ENCODE measurements around the gene TEAD1.

The TEAD1 gene

GRCh38 chr11:12695221-12695794, 21.1 kb downstream of the TEAD1 start:
- no peak for TF ChIP-seq TAF1 (IDR thresholded peaks at IDR 0.05; ENCODE audit: borderline replicate concordance, insufficient read depth, low read length)
- TF ChIP-seq SIN3A (IDR thresholded peaks at IDR 0.05; ENCODE audit: borderline replicate concordance, insufficient read depth, low read length) = no peak
- TF ChIP-seq REST (IDR thresholded peaks at IDR 0.05; ENCODE audit: insufficient read depth in 1 of 2, low read depth in 2 of 2, low read length in 2 of 2) = no peak
- TF ChIP-seq FOXP2 (optimal IDR thresholded peaks at IDR 0.05; ENCODE audit: borderline replicate concordance, extremely low read depth, extremely low read length, insufficient read depth) = no peak
- no peak for TF ChIP-seq POLR2AphosphoS5 (IDR thresholded peaks at IDR 0.05; ENCODE audit: low read depth, low read length)

- TF ChIP-seq SIN3A (IDR thresholded peaks at IDR 0.05; ENCODE audit: borderline replicate concordance, insufficient read depth, low read length) (no peak), FOXP2 (optimal IDR thresholded peaks at IDR 0.05; ENCODE audit: borderline replicate concordance, extremely low read depth, extremely low read length, insufficient read depth) (no peak), TAF1 (IDR thresholded peaks at IDR 0.05; ENCODE audit: borderline replicate concordance, insufficient read depth, low read length) (no peak), POLR2AphosphoS5 (IDR thresholded peaks at IDR 0.05; ENCODE audit: low read depth, low read length) (no peak), REST (IDR thresholded peaks at IDR 0.05; ENCODE audit: insufficient read depth in 1 of 2, low read depth in 2 of 2, low read length in 2 of 2) (no peak)
Observed at GRCh38 chr11:12695873-12696272, 21.7 kb downstream of the TEAD1 start.

GRCh38 chr11:12696911-12697581, 22.8 kb downstream of the TEAD1 start:
- TF ChIP-seq FOXP2 (optimal IDR thresholded peaks at IDR 0.05; ENCODE audit: borderline replicate concordance, extremely low read depth, extremely low read length, insufficient read depth) = no peak
- no peak for TF ChIP-seq TAF1 (IDR thresholded peaks at IDR 0.05; ENCODE audit: borderline replicate concordance, insufficient read depth, low read length)
- TF ChIP-seq REST (IDR thresholded peaks at IDR 0.05; ENCODE audit: insufficient read depth in 1 of 2, low read depth in 2 of 2, low read length in 2 of 2) = no peak

- no peak for TF ChIP-seq FOXP2 (optimal IDR thresholded peaks at IDR 0.05; ENCODE audit: borderline replicate concordance, extremely low read depth, extremely low read length, insufficient read depth)
- no peak for TF ChIP-seq POLR2AphosphoS5 (IDR thresholded peaks at IDR 0.05; ENCODE audit: low read depth, low read length)
- no peak for TF ChIP-seq REST (IDR thresholded peaks at IDR 0.05; ENCODE audit: insufficient read depth in 1 of 2, low read depth in 2 of 2, low read length in 2 of 2)
- TF ChIP-seq TAF1 (IDR thresholded peaks at IDR 0.05; ENCODE audit: borderline replicate concordance, insufficient read depth, low read length) = no peak
- no peak for TF ChIP-seq SIN3A (IDR thresholded peaks at IDR 0.05; ENCODE audit: borderline replicate concordance, insufficient read depth, low read length)
Observed at GRCh38 chr11:12698048-12698447, 23.8 kb downstream of the TEAD1 start.
